HepG2 (cell line): ENCODE results near the gene PLSCR1. TPM values are rescaled to one million over a fixed set of nuclear protein-coding genes. Genes with fewer than 3 reads are reported as not detected.

ENCODE experiments used
- CEBPZ ChIP-seq: IDR thresholded peaks from 2 replicates; pipeline ENCODE4 v1.6.1; 2012; ENCODE audit warnings: low read length, improper control_type of control experiment
- DNMT1 ChIP-seq: sonication (generic); formaldehyde crosslinking; IDR thresholded peaks from 2 replicates; pipeline ENCODE4 v1.5.1; 2020; ENCODE audit warnings: mild to moderate bottlenecking, missing genetic modification reagents
- GABPA ChIP-seq, 2 experiments: IDR thresholded peaks; 2 replicates each; pipeline ENCODE4 v1.6.1; 2011 to 2016; ENCODE audit warnings: low read depth in 2 of 2, low read length in 1 of 2, missing biosample characterization in 1 of 2, missing genetic modification characterization in 1 of 2
- HCFC1 ChIP-seq: fragments of 150-350 bp; IDR thresholded peaks from 2 replicates; pipeline ENCODE4 v1.6.1; 2014; ENCODE audit warnings: low read depth, low read length
- IRX3 ChIP-seq: sonication (generic); formaldehyde crosslinking; IDR thresholded peaks from 2 replicates; pipeline ENCODE4 v1.8.1; 2023; ENCODE audit warnings: mild to moderate bottlenecking, low read depth, missing genetic modification reagents, borderline replicate concordance
- KDM5A ChIP-seq: fragments of 200-600 bp; sonication (generic); IDR thresholded peaks from 2 replicates; pipeline ENCODE4 v1.7.0; 2018; ENCODE audit warnings: antibody characterized with exemption, mild to moderate bottlenecking, low read length, borderline replicate concordance
- KLF6 ChIP-seq: IDR thresholded peaks from 2 replicates; pipeline ENCODE4 v1.8.0; 2016; ENCODE audit warnings: missing biosample characterization, missing genetic modification reagents
- MATR3 ChIP-seq: sonication (generic); formaldehyde crosslinking; IDR thresholded peaks from 2 replicates; pipeline ENCODE4 v1.4.0; 2020; ENCODE audit warnings: missing genetic modification reagents
- NFE2L1 ChIP-seq: sonication (generic); formaldehyde crosslinking; IDR thresholded peaks from 2 replicates; pipeline ENCODE4 v1.4.0; 2020; ENCODE audit warnings: missing genetic modification reagents, mild to moderate bottlenecking, borderline replicate concordance
- PAX8 ChIP-seq: sonication (generic); formaldehyde crosslinking; IDR thresholded peaks from 2 replicates; pipeline ENCODE4 v1.8.0; 2022; ENCODE audit warnings: mild to moderate bottlenecking, missing genetic modification reagents, borderline replicate concordance
- POLR2G ChIP-seq: fragments of 200-400 bp; formaldehyde crosslinking; IDR thresholded peaks from 2 replicates; pipeline ENCODE4 v1.6.1; 2018; ENCODE audit warnings: mild to moderate bottlenecking, low read depth, low read length, moderate library complexity
- REXO4 ChIP-seq: sonication (generic); formaldehyde crosslinking; IDR thresholded peaks from 2 replicates; pipeline ENCODE4 v1.8.0; 2022; ENCODE audit warnings: missing genetic modification reagents, mild to moderate bottlenecking, borderline replicate concordance
- SAP130 ChIP-seq: IDR thresholded peaks from 2 replicates; pipeline ENCODE4 v1.6.1; 2016; ENCODE audit warnings: low read depth
- SRSF9 ChIP-seq: fragments of 200-400 bp; formaldehyde crosslinking; IDR thresholded peaks from 2 replicates; pipeline ENCODE4 v1.6.1; 2018; ENCODE audit warnings: borderline replicate concordance, mild to moderate bottlenecking, low read depth, low read length; ENCODE audit not compliant: insufficient read depth, poor library complexity, severe bottlenecking
- TFAP4 ChIP-seq: sonication (generic); IDR thresholded peaks from 2 replicates; pipeline ENCODE4 v1.6.1; 2016; ENCODE audit warnings: low read depth, borderline replicate concordance
- THYN1 ChIP-seq: sonication (generic); formaldehyde crosslinking; IDR thresholded peaks from 2 replicates; pipeline ENCODE4 v1.8.1; 2023; ENCODE audit warnings: low read depth, mild to moderate bottlenecking, moderate library complexity, missing genetic modification reagents, borderline replicate concordance
- ZNF124 ChIP-seq: sonication (generic); formaldehyde crosslinking; IDR thresholded peaks from 2 replicates; pipeline ENCODE4 v1.4.0; 2020; ENCODE audit warnings: missing genetic modification reagents
- ZNF367 ChIP-seq: sonication (generic); formaldehyde crosslinking; IDR thresholded peaks from 2 replicates; pipeline ENCODE4 v1.4.0; 2020; ENCODE audit warnings: missing genetic modification reagents, borderline replicate concordance
- ZNF484 ChIP-seq: sonication (generic); formaldehyde crosslinking; IDR thresholded peaks from 2 replicates; pipeline ENCODE4 v1.5.1; 2020; ENCODE audit warnings: mild to moderate bottlenecking, low read depth, missing genetic modification reagents, borderline replicate concordance
- ZNF619 ChIP-seq: sonication (generic); formaldehyde crosslinking; IDR thresholded peaks from 2 replicates; pipeline ENCODE4 v1.4.0; 2020; ENCODE audit warnings: mild to moderate bottlenecking, missing genetic modification reagents
- ZNF749 ChIP-seq: sonication (generic); formaldehyde crosslinking; IDR thresholded peaks from 2 replicates; pipeline ENCODE4 v1.8.0; 2022; ENCODE audit warnings: mild to moderate bottlenecking, missing genetic modification reagents, moderate library complexity, borderline replicate concordance
- ZSCAN12 ChIP-seq: sonication (generic); formaldehyde crosslinking; IDR thresholded peaks from 2 replicates; pipeline ENCODE4 v1.9.0; 2021; ENCODE audit warnings: mild to moderate bottlenecking, missing genetic modification reagents
- polyA plus RNA-seq, 8 experiments: library from polyadenylated mRNA; depleted of rRNA in 3 of 8; stranded (reverse) in 7 of 8; unstranded in 1 of 8; fragments of >200 nt; fragmentation: Illumina TruSeq in 4 of 8; extraction: Trizol in 4 of 8; gene quantifications; 2 replicates each; pipeline versions ENCODE4 v1.2.1 to v1.2.3, GENCODE V29; 2011 to 2016; ENCODE audit warnings: low read depth in 4 of 8, missing spikeins in 1 of 8, mixed read lengths in 1 of 8; ENCODE audit not compliant: insufficient read depth in 1 of 8
- total RNA-seq, 5 experiments: library from RNA; depleted of rRNA; stranded (reverse); fragments of >200 nt; fragmentation: Illumina TruSeq; extraction: Trizol; gene quantifications; 2 replicates each; pipeline ENCODE4 v1.2.3, GENCODE V29; 2016; ENCODE audit warnings: low read depth in 1 of 5
- TF ChIP-seq, protein P1 (sequence below): IDR thresholded peaks from 2 replicates; pipeline ENCODE4 v1.6.1; 2016; ENCODE audit warnings: control low read depth
- TF ChIP-seq, protein P2 (sequence below): sonication (generic); formaldehyde crosslinking; IDR thresholded peaks from 2 replicates; pipeline ENCODE4 v1.4.0; 2020; ENCODE audit warnings: missing genetic modification reagents

Gene PLSCR1
- total and polyA plus RNA-seq, 2 of the 13 experiments (the other 11 are each of a cell fraction or from before 2014, with no cell fraction given), result 33.8 to 34.1 TPM

GRCh38 chr3:146544002-146544928 is at the start of gene PLSCR1 (continued):
- TF ChIP-seq POLR2G, result peak; percentile 84
- no peak for TF ChIP-seq GABPA (IDR thresholded peaks at IDR 0.05; ENCODE audit: low read depth, low read length)
- TF ChIP-seq GABPA (CRISPR knock-in tag; IDR thresholded peaks at IDR 0.05; ENCODE audit: low read depth), result peak; percentile 73
- TF ChIP-seq KLF6 (CRISPR knock-in tag), result 0 out of 2 replicates have a peak, but pooled peaks have one; percentile 63
- peak; percentile 75 for TF ChIP-seq SAP130 (CRISPR knock-in tag)
- no peak for TF ChIP-seq ZNF484 (CRISPR knock-in tag)
- TF ChIP-seq DNMT1, result no peak
- TF ChIP-seq IRX3 (CRISPR knock-in tag), result no peak
- TF ChIP-seq, protein P1, sequence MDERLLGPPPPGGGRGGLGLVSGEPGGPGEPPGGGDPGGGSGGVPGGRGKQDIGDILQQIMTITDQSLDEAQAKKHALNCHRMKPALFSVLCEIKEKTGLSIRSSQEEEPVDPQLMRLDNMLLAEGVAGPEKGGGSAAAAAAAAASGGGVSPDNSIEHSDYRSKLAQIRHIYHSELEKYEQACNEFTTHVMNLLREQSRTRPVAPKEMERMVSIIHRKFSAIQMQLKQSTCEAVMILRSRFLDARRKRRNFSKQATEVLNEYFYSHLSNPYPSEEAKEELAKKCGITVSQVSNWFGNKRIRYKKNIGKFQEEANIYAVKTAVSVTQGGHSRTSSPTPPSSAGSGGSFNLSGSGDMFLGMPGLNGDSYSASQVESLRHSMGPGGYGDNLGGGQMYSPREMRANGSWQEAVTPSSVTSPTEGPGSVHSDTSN (CRISPR knock-in tag), result no peak
- 0 out of 2 replicates have a peak, but pooled peaks have one; percentile 47 for TF ChIP-seq ZNF619
- TF ChIP-seq KDM5A, result no peak
- no peak for TF ChIP-seq MATR3 (CRISPR knock-in tag)
- TF ChIP-seq NFE2L1 (CRISPR knock-in tag), result no peak
- no peak for TF ChIP-seq ZNF367 (CRISPR knock-in tag)
- TF ChIP-seq CEBPZ, result no peak
- TF ChIP-seq THYN1 (CRISPR knock-in tag), result no peak
- peak; percentile 79; the same call in 1 of the 2 replicates for TF ChIP-seq ZNF124 (CRISPR knock-in tag)
- TF ChIP-seq HCFC1, result no peak
- TF ChIP-seq, protein P2, sequence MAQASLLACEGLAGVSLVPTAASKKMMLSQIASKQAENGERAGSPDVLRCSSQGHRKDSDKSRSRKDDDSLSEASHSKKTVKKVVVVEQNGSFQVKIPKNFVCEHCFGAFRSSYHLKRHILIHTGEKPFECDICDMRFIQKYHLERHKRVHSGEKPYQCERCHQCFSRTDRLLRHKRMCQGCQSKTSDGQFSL (CRISPR knock-in tag), result no peak
- no peak for TF ChIP-seq SRSF9
- TF ChIP-seq ZNF749, result no peak
- TF ChIP-seq PAX8, result no peak
- no peak for TF ChIP-seq REXO4
- no peak for TF ChIP-seq ZSCAN12 (CRISPR knock-in tag)
- peak; percentile 55; the same call in 1 of the 2 replicates for TF ChIP-seq TFAP4
